WTC11 (cell line): ENCODE results near the gene IFNGR1. TPM values are rescaled to one million over a fixed set of nuclear protein-coding genes. Genes with fewer than 3 reads are reported as not detected.

Experiments
- ATAC-seq: fragments of 200-7000 bp; cut with Tn5 transposase; 2 replicates; pipeline ENCODE4 v1.10.0; 2021; ENCODE audit warnings: mild to moderate bottlenecking, moderate library complexity
- CTCF ChIA-PET: fragments of 300-600 bp; sonication (Branson Sonifier 250); formaldehyde crosslinking; loops from one replicate; lab custom pipeline; 2021; ENCODE audit warnings: antibody characterized with exemption; lab: Charles Lee
- POLR2A ChIA-PET: fragments of 350-600 bp; sonication (Branson Sonifier 250); formaldehyde crosslinking; loops from one replicate; lab custom pipeline; 2021; ENCODE audit warnings: antibody characterized with exemption; lab: Charles Lee
- DNase-seq: peaks from one replicate; pipeline ENCODE4 v3.0.0; 2021; ENCODE audit warnings: low spot score
- H3K27ac Mint-ChIP-seq: 2 replicates; pipeline ENCODE4 v1.8.0; 2021; ENCODE audit warnings: mixed read lengths
- H3K27me3 Mint-ChIP-seq: 2 replicates; pipeline ENCODE4 v1.8.0; 2021; ENCODE audit warnings: low read depth, mild to moderate bottlenecking, moderate library complexity, mixed read lengths
- H3K36me3 Mint-ChIP-seq: 2 replicates; pipeline ENCODE4 v1.8.0; 2021; ENCODE audit warnings: mixed read lengths
- H3K4me1 Mint-ChIP-seq: 2 replicates; pipeline ENCODE4 v1.8.0; 2022; ENCODE audit warnings: mixed read lengths
- H3K4me3 Mint-ChIP-seq: 2 replicates; pipeline ENCODE4 v1.8.0; 2021; ENCODE audit warnings: mild to moderate bottlenecking, moderate library complexity, mixed read lengths
- H3K9me3 Mint-ChIP-seq: 2 replicates; pipeline ENCODE4 v1.8.0; 2021; ENCODE audit warnings: mixed read lengths
- EMX1 ChIP-seq: fragments of 250-450 bp; sonication (Bioruptor Pico); IDR thresholded peaks from 2 replicates; pipeline ENCODE4 v1.8.0; 2021; ENCODE audit warnings: mild to moderate bottlenecking
- FOXK1 ChIP-seq: sonication (generic); formaldehyde crosslinking; IDR thresholded peaks from 2 replicates; pipeline ENCODE4 v1.8.0; 2022; ENCODE audit warnings: mild to moderate bottlenecking, moderate library complexity, missing genetic modification reagents
- GABPB1 ChIP-seq: sonication (generic); formaldehyde crosslinking; IDR thresholded peaks from 2 replicates; pipeline ENCODE4 v1.8.1; 2023; ENCODE audit warnings: mild to moderate bottlenecking, missing genetic modification reagents
- JAZF1 ChIP-seq: fragments of 250-450 bp; sonication (Bioruptor Pico); IDR thresholded peaks from 2 replicates; pipeline ENCODE4 v1.9.0; 2021; ENCODE audit warnings: moderate library complexity, mild to moderate bottlenecking, inconsistent platforms
- JUN ChIP-seq: sonication (generic); formaldehyde crosslinking; IDR thresholded peaks from 2 replicates; pipeline ENCODE4 v1.8.0; 2023; ENCODE audit warnings: mild to moderate bottlenecking, missing genetic modification reagents
- NFYB ChIP-seq: sonication (generic); formaldehyde crosslinking; conservative IDR thresholded peaks from 2 replicates; pipeline ENCODE4 v1.8.0; 2022; ENCODE audit warnings: low read depth, missing genetic modification reagents
- NR2C2 ChIP-seq: sonication (generic); formaldehyde crosslinking; IDR thresholded peaks from 2 replicates; pipeline ENCODE4 v1.8.0; 2022; ENCODE audit warnings: mild to moderate bottlenecking, missing genetic modification reagents
- PRRX2 ChIP-seq: fragments of 250-450 bp; sonication (Bioruptor Pico); IDR thresholded peaks from 2 replicates; pipeline ENCODE4 v1.8.0; 2021; ENCODE audit warnings: mild to moderate bottlenecking
- SMAD3 ChIP-seq: sonication (generic); formaldehyde crosslinking; IDR thresholded peaks from 2 replicates; pipeline ENCODE4 v1.8.0; 2022; ENCODE audit warnings: missing genetic modification reagents, mild to moderate bottlenecking, borderline replicate concordance
- TEAD4 ChIP-seq: sonication (generic); formaldehyde crosslinking; IDR thresholded peaks from 2 replicates; pipeline ENCODE4 v1.8.0; 2022; ENCODE audit warnings: mild to moderate bottlenecking, missing genetic modification reagents
- ZNF396 ChIP-seq: fragments of 250-450 bp; sonication (Bioruptor Pico); IDR thresholded peaks from 2 replicates; pipeline ENCODE4 v1.8.0; 2021; ENCODE audit warnings: mild to moderate bottlenecking, moderate library complexity, borderline replicate concordance
- total RNA-seq: library from RNA; stranded (reverse); gene quantifications from 3 replicates; pipeline ENCODE4 v1.2.3, GENCODE V29; 2021
- TF ChIP-seq, protein P1 (sequence below): sonication (generic); formaldehyde crosslinking; IDR thresholded peaks from 2 replicates; pipeline ENCODE4 v1.8.1; 2023; ENCODE audit warnings: mild to moderate bottlenecking, missing genetic modification reagents, moderate library complexity
- TF ChIP-seq, protein P2 (sequence below): sonication (generic); formaldehyde crosslinking; IDR thresholded peaks from 2 replicates; pipeline ENCODE4 v1.8.1; 2022; ENCODE audit warnings: missing genetic modification reagents, borderline replicate concordance
- TF ChIP-seq, protein P3 (sequence below): sonication (generic); formaldehyde crosslinking; IDR thresholded peaks from 2 replicates; pipeline ENCODE4 v1.8.1; 2023; ENCODE audit warnings: mild to moderate bottlenecking, missing genetic modification reagents
- TF ChIP-seq, protein P4 (sequence below): sonication (generic); formaldehyde crosslinking; IDR thresholded peaks from 2 replicates; pipeline ENCODE4 v1.8.0; 2022; ENCODE audit warnings: mild to moderate bottlenecking, missing genetic modification reagents
- TF ChIP-seq, protein P5 (sequence below): sonication (generic); formaldehyde crosslinking; IDR thresholded peaks from 2 replicates; pipeline ENCODE4 v1.8.1; 2022; ENCODE audit warnings: mild to moderate bottlenecking, moderate library complexity, missing genetic modification reagents
- TF ChIP-seq, protein P6 (sequence below): sonication (generic); formaldehyde crosslinking; IDR thresholded peaks from 2 replicates; pipeline ENCODE4 v1.8.0; 2022; ENCODE audit warnings: mild to moderate bottlenecking, missing genetic modification reagents
- TF ChIP-seq, protein P7 (sequence below): sonication (generic); formaldehyde crosslinking; IDR thresholded peaks from 2 replicates; pipeline ENCODE4 v1.8.0; 2022; ENCODE audit warnings: mild to moderate bottlenecking, missing genetic modification reagents
- TF ChIP-seq, protein P8 (sequence below): sonication (generic); formaldehyde crosslinking; conservative IDR thresholded peaks from 2 replicates; pipeline ENCODE4 v1.8.1; 2023; ENCODE audit warnings: mild to moderate bottlenecking, low read depth, missing genetic modification reagents, moderate library complexity
- TF ChIP-seq, protein P9 (sequence below): fragments of 200-600 bp; IDR thresholded peaks from 2 replicates; pipeline ENCODE4 v1.8.0; 2022; ENCODE audit warnings: antibody characterized with exemption

The IFNGR1 gene
- total RNA-seq, 1 experiment from 2014 or later = 17.6 TPM

DNA sequence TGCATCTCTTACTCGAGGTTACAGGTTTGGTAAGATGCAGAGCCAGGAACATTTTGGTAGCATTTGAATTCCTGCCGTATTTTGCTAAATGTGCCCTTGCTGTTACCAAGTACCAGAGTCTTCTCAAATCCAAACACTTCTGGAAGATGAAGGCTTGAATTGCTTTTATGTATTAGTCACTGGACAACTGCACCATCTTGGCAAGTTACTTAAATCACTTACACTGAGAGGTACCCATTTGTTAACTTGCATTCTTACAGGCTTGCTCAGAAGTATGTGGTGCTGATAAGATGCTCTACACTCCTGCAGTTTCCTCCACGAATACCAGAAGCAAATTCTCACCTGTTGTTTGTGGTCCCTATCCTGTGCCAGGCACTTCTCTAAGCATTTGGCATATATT lies 58.4 kb downstream of the IFNGR1 start:
- TF ChIP-seq JAZF1 (no peak), NR2C2 (CRISPR knock-in tag) (no peak), ZNF396 (no peak), SMAD3 (CRISPR knock-in tag) (no peak), FOXK1 (no peak), NFYB (CRISPR knock-in tag) (no peak), GABPB1 (CRISPR knock-in tag) (no peak), EMX1 (no peak)
- TF ChIP-seq, protein P1, sequence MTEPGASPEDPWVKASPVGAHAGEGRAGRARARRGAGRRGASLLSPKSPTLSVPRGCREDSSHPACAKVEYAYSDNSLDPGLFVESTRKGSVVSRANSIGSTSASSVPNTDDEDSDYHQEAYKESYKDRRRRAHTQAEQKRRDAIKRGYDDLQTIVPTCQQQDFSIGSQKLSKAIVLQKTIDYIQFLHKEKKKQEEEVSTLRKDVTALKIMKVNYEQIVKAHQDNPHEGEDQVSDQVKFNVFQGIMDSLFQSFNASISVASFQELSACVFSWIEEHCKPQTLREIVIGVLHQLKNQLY (CRISPR knock-in tag) = no peak
- TF ChIP-seq, protein P2, sequence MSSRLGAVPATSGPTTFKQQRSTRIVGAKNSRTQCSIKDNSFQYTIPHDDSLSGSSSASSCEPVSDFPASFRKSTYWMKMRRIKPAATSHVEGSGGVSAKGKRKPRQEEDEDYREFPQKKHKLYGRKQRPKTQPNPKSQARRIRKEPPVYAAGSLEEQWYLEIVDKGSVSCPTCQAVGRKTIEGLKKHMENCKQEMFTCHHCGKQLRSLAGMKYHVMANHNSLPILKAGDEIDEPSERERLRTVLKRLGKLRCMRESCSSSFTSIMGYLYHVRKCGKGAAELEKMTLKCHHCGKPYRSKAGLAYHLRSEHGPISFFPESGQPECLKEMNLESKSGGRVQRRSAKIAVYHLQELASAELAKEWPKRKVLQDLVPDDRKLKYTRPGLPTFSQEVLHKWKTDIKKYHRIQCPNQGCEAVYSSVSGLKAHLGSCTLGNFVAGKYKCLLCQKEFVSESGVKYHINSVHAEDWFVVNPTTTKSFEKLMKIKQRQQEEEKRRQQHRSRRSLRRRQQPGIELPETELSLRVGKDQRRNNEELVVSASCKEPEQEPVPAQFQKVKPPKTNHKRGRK (CRISPR knock-in tag) = no peak
- TF ChIP-seq, protein P3, sequence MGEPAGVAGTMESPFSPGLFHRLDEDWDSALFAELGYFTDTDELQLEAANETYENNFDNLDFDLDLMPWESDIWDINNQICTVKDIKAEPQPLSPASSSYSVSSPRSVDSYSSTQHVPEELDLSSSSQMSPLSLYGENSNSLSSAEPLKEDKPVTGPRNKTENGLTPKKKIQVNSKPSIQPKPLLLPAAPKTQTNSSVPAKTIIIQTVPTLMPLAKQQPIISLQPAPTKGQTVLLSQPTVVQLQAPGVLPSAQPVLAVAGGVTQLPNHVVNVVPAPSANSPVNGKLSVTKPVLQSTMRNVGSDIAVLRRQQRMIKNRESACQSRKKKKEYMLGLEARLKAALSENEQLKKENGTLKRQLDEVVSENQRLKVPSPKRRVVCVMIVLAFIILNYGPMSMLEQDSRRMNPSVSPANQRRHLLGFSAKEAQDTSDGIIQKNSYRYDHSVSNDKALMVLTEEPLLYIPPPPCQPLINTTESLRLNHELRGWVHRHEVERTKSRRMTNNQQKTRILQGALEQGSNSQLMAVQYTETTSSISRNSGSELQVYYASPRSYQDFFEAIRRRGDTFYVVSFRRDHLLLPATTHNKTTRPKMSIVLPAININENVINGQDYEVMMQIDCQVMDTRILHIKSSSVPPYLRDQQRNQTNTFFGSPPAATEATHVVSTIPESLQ = no peak
- TF ChIP-seq, protein P4, sequence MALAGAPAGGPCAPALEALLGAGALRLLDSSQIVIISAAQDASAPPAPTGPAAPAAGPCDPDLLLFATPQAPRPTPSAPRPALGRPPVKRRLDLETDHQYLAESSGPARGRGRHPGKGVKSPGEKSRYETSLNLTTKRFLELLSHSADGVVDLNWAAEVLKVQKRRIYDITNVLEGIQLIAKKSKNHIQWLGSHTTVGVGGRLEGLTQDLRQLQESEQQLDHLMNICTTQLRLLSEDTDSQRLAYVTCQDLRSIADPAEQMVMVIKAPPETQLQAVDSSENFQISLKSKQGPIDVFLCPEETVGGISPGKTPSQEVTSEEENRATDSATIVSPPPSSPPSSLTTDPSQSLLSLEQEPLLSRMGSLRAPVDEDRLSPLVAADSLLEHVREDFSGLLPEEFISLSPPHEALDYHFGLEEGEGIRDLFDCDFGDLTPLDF (CRISPR knock-in tag) = no peak
- TF ChIP-seq, protein P5, sequence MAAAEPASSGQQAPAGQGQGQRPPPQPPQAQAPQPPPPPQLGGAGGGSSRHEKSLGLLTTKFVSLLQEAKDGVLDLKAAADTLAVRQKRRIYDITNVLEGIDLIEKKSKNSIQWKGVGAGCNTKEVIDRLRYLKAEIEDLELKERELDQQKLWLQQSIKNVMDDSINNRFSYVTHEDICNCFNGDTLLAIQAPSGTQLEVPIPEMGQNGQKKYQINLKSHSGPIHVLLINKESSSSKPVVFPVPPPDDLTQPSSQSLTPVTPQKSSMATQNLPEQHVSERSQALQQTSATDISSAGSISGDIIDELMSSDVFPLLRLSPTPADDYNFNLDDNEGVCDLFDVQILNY = no peak
- TF ChIP-seq, protein P6, sequence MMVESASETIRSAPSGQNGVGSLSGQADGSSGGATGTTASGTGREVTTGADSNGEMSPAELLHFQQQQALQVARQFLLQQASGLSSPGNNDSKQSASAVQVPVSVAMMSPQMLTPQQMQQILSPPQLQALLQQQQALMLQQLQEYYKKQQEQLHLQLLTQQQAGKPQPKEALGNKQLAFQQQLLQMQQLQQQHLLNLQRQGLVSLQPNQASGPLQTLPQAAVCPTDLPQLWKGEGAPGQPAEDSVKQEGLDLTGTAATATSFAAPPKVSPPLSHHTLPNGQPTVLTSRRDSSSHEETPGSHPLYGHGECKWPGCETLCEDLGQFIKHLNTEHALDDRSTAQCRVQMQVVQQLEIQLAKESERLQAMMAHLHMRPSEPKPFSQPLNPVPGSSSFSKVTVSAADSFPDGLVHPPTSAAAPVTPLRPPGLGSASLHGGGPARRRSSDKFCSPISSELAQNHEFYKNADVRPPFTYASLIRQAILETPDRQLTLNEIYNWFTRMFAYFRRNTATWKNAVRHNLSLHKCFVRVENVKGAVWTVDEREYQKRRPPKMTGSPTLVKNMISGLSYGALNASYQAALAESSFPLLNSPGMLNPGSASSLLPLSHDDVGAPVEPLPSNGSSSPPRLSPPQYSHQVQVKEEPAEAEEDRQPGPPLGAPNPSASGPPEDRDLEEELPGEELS = no peak
- peaks cover 92% of the 10 kb centered on the region for H3K9me3 Mint-ChIP-seq
- no peak for ATAC-seq
- no peak for DNase-seq
- no peak overlapping the region for H3K27ac Mint-ChIP-seq
- H3K4me3 Mint-ChIP-seq = no peak overlapping the region
- peaks cover 59% of the 10 kb centered on the region for H3K36me3 Mint-ChIP-seq
- H3K27me3 Mint-ChIP-seq = peaks cover 15% of the 10 kb centered on the region
- no peaks in the 10 kb centered on the region for H3K4me1 Mint-ChIP-seq
- ChIA-PET POLR2A (no interaction called here), CTCF (no interaction called here)

DNA sequence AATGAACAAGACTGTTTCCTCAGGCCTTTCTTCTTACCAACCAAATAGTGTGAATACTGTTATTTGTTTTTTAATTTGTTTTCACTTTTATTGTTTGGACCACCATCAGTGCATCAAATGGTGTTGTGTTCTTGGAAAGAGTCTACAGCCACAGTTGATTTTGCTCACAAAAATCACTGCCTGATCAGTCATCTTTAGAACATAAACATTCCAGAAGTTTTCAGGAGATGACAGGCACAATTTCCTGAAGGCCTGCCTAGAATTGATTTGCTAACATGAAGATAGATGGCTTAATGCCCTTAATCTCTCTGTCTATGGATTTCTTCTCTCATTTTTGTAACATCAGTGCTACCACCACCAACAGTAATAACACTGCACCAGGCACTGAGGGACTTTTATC lies 59.3 kb downstream of the IFNGR1 start:
- H3K9me3 Mint-ChIP-seq = peaks cover 87% of the 10 kb centered on the region
- DNase-seq (no peak), ATAC-seq (no peak)
- peaks cover 15% of the 10 kb centered on the region for H3K27me3 Mint-ChIP-seq
- no peak overlapping the region for H3K27ac Mint-ChIP-seq
- H3K4me1 Mint-ChIP-seq = no peaks in the 10 kb centered on the region
- ChIA-PET POLR2A (no interaction called here), CTCF (no interaction called here)
- H3K36me3 Mint-ChIP-seq = peaks cover 51% of the 10 kb centered on the region
- H3K4me3 Mint-ChIP-seq = no peak overlapping the region
- no peak for TF ChIP-seq PRRX2 (CRISPR knock-in tag)
- TF ChIP-seq JUN = no peak
- TF ChIP-seq, protein P7, sequence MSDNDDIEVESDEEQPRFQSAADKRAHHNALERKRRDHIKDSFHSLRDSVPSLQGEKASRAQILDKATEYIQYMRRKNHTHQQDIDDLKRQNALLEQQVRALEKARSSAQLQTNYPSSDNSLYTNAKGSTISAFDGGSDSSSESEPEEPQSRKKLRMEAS = no peak
- no peak for TF ChIP-seq NR2C2 (CRISPR knock-in tag)
- TF ChIP-seq, protein P8, sequence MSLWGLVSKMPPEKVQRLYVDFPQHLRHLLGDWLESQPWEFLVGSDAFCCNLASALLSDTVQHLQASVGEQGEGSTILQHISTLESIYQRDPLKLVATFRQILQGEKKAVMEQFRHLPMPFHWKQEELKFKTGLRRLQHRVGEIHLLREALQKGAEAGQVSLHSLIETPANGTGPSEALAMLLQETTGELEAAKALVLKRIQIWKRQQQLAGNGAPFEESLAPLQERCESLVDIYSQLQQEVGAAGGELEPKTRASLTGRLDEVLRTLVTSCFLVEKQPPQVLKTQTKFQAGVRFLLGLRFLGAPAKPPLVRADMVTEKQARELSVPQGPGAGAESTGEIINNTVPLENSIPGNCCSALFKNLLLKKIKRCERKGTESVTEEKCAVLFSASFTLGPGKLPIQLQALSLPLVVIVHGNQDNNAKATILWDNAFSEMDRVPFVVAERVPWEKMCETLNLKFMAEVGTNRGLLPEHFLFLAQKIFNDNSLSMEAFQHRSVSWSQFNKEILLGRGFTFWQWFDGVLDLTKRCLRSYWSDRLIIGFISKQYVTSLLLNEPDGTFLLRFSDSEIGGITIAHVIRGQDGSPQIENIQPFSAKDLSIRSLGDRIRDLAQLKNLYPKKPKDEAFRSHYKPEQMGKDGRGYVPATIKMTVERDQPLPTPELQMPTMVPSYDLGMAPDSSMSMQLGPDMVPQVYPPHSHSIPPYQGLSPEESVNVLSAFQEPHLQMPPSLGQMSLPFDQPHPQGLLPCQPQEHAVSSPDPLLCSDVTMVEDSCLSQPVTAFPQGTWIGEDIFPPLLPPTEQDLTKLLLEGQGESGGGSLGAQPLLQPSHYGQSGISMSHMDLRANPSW (CRISPR knock-in tag) = no peak
- TF ChIP-seq TEAD4 = no peak
- TF ChIP-seq, protein P9, sequence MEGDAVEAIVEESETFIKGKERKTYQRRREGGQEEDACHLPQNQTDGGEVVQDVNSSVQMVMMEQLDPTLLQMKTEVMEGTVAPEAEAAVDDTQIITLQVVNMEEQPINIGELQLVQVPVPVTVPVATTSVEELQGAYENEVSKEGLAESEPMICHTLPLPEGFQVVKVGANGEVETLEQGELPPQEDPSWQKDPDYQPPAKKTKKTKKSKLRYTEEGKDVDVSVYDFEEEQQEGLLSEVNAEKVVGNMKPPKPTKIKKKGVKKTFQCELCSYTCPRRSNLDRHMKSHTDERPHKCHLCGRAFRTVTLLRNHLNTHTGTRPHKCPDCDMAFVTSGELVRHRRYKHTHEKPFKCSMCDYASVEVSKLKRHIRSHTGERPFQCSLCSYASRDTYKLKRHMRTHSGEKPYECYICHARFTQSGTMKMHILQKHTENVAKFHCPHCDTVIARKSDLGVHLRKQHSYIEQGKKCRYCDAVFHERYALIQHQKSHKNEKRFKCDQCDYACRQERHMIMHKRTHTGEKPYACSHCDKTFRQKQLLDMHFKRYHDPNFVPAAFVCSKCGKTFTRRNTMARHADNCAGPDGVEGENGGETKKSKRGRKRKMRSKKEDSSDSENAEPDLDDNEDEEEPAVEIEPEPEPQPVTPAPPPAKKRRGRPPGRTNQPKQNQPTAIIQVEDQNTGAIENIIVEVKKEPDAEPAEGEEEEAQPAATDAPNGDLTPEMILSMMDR = no peak
- no peak for TF ChIP-seq FOXK1
